Neural cell (in vitro differentiated cells): ENCODE measurements around the gene CMTM8. TPM values are rescaled to one million over a fixed set of nuclear protein-coding genes. Genes with fewer than 3 reads are reported as not detected.

ENCODE experiments used
- H2AFZ ChIP-seq: fragments of 200-600, 300-800 bp; sonication (generic), shearing (Covaris generic); 2 replicates; pipeline ENCODE4 v1.6.0; 2014; ENCODE audit warnings: low read depth, mild to moderate bottlenecking, antibody characterized with exemption, low read length, moderate library complexity
- H3F3A ChIP-seq: fragments of 200-600 bp; shearing (Covaris generic); 2 replicates; pipeline ENCODE4 v1.6.1; 2016; ENCODE audit warnings: mild to moderate bottlenecking, moderate library complexity, mixed read lengths, antibody characterized with exemption, low read length; ENCODE audit not compliant: insufficient read depth, poor library complexity, severe bottlenecking
- H3K27ac ChIP-seq: fragments of 200-600, 300-800 bp; sonication (generic), shearing (Covaris generic); 2 replicates; pipeline ENCODE4 v1.5.1; 2014; ENCODE audit warnings: mild to moderate bottlenecking, low read length, moderate library complexity
- H3K27me3 ChIP-seq: fragments of 300-800, 200-600 bp; sonication (generic), shearing (Covaris generic); 2 replicates; pipeline ENCODE4 v1.6.0; 2014; ENCODE audit warnings: mild to moderate bottlenecking, low read depth, low read length, moderate library complexity; ENCODE audit not compliant: insufficient read depth
- H3K36me3 ChIP-seq: fragments of 300-800, 200-600 bp; sonication (generic), shearing (Covaris generic); 2 replicates; pipeline ENCODE4 v1.5.1; 2014; ENCODE audit warnings: mild to moderate bottlenecking, antibody characterized with exemption, low read length, moderate library complexity; ENCODE audit not compliant: insufficient read depth
- H3K4me2 ChIP-seq: fragments of 300-800, 200-600 bp; sonication (generic), shearing (Covaris generic); 2 replicates; pipeline ENCODE4 v1.6.0; 2014; ENCODE audit warnings: mild to moderate bottlenecking, low read length
- H3K4me3 ChIP-seq: fragments of 300-800, 200-600 bp; sonication (generic), shearing (Covaris generic); 2 replicates; pipeline ENCODE4 v1.5.1; 2014; ENCODE audit warnings: mild to moderate bottlenecking, low read length, moderate library complexity
- H3K79me2 ChIP-seq: fragments of 200-600 bp; shearing (Covaris generic); replicated peaks from 2 replicates; pipeline ENCODE4 v1.6.0; 2014; ENCODE audit warnings: mild to moderate bottlenecking, low read length, moderate library complexity; ENCODE audit not compliant: insufficient read depth
- H3K9ac ChIP-seq: fragments of 300-800, 200-600 bp; sonication (generic), shearing (Covaris generic); 2 replicates; pipeline ENCODE4 v1.6.1; 2016; ENCODE audit warnings: mild to moderate bottlenecking, low read length, mixed read lengths
- H3K9me2 ChIP-seq: fragments of 200-600 bp; shearing (Covaris generic); 2 replicates; pipeline ENCODE4 v1.6.1; 2016; ENCODE audit warnings: mild to moderate bottlenecking, low read length, mixed read lengths; ENCODE audit not compliant: insufficient read depth
- H3K9me3 ChIP-seq: fragments of 200-600, 300-800 bp; sonication (generic), shearing (Covaris generic); 2 replicates; pipeline ENCODE4 v1.6.1; 2016; ENCODE audit warnings: mild to moderate bottlenecking, mixed run types, low read length, moderate library complexity, mixed read lengths
- H4K20me1 ChIP-seq: fragments of 200-600 bp; shearing (Covaris generic); 2 replicates; pipeline ENCODE4 v1.6.1; 2016; ENCODE audit warnings: mild to moderate bottlenecking, mixed run types; ENCODE audit not compliant: insufficient read depth
- EP300 ChIP-seq: fragments of 450-650 bp; conservative IDR thresholded peaks from 2 replicates; pipeline ENCODE4 v1.6.1; 2014; ENCODE audit warnings: antibody characterized with exemption, mild to moderate bottlenecking, moderate library complexity; ENCODE audit not compliant: poor library complexity, severe bottlenecking
- EZH2 ChIP-seq: fragments of 200-600, 300-800 bp; shearing (Covaris generic), sonication (generic); IDR thresholded peaks from 2 replicates; pipeline ENCODE4 v1.6.1; 2014; ENCODE audit warnings: antibody characterized with exemption, low read length, borderline replicate concordance, mild to moderate bottlenecking; ENCODE audit not compliant: insufficient read depth, poor library complexity, severe bottlenecking
- MXI1 ChIP-seq: fragments of 450-650 bp; conservative IDR thresholded peaks from 2 replicates; pipeline ENCODE4 v1.6.1; 2014; ENCODE audit warnings: antibody characterized with exemption, mild to moderate bottlenecking; ENCODE audit not compliant: poor library complexity, severe bottlenecking
- POLR2AphosphoS5 ChIP-seq: IDR thresholded peaks from 2 replicates; pipeline ENCODE4 v1.6.1; 2012
- RAD21 ChIP-seq: fragments of 450-650 bp; conservative IDR thresholded peaks from 2 replicates; pipeline ENCODE4 v1.6.1; 2014; ENCODE audit warnings: antibody characterized with exemption, mild to moderate bottlenecking, moderate library complexity
- REST ChIP-seq: IDR thresholded peaks from 2 replicates; pipeline ENCODE4 v1.6.1; 2012; ENCODE audit warnings: borderline replicate concordance
- SMC3 ChIP-seq: fragments of 450-650 bp; conservative IDR thresholded peaks from 2 replicates; pipeline ENCODE4 v1.6.1; 2014; ENCODE audit warnings: antibody characterized with exemption, mild to moderate bottlenecking, moderate library complexity; ENCODE audit not compliant: poor library complexity
- TAF1 ChIP-seq: IDR thresholded peaks from 2 replicates; pipeline ENCODE4 v1.6.1; 2012; ENCODE audit warnings: low read depth
- polyA plus RNA-seq: library from polyadenylated mRNA; depleted of rRNA; stranded (reverse); fragments of >200 nt; gene quantifications from 2 replicates; pipeline ENCODE4 v1.2.3, GENCODE V29; 2014
- TF ChIP-seq, protein P1 (sequence below): fragments of 450-650 bp; IDR thresholded peaks from 2 replicates; pipeline ENCODE4 v1.5.1; 2014; ENCODE audit warnings: antibody characterized with exemption, mild to moderate bottlenecking, moderate library complexity; ENCODE audit not compliant: poor library complexity, severe bottlenecking

Gene CMTM8
- polyA plus RNA-seq, 1 donor from 2014 or later: not detected

DNA sequence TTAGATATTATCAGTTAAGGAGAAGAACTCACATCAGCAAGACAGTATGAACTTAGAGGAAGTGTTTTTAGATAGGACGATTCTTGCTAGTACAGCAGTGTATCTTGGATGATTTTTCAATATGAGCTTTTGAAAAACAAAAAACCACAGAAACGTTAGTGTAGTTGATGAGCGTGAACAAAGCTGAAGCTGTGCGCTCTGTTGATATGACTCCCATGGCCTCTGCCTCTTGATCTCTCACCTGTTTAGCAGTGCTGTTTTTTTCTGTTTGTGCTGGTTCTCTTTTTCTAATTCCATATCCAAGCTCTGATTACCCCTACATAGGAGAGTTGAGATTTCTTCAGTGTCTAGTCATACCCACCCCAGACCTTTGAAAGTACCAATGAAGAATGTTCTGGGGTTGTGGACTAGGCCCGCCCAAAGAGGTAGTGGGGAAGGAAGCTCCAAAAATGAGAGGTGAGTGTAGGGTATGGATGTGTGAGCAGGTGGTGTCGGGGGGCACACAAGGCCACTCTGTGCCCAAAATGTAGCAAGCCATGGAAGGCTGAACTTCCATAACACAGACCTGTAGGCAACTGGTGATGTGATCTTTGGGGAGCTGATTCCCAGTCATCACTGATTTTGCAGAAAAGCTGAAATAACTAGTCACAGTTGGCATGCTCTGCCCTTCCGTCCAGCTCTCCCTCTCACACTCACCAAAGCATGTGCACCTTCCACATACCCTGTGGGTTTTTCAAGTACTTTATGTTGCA lies 133.2 kb downstream of the CMTM8 start:
- Histone ChIP-seq H3K9me3 (no peaks in the 10 kb centered on the region), H2AFZ (no peak overlapping the region), H3K4me3 (no peak overlapping the region), H3K9me2 (no peaks in the 10 kb centered on the region), H3K27me3 (no peaks in the 10 kb centered on the region), H3K9ac (no peak overlapping the region), H3K79me2 (no peaks in the 10 kb centered on the region), H4K20me1 (no peaks in the 10 kb centered on the region), H3K4me2 (no peak overlapping the region), H3K27ac (no peak overlapping the region), H3K36me3 (no peaks in the 10 kb centered on the region), H3F3A (no peaks in the 10 kb centered on the region)
- TF ChIP-seq SMC3 (no peak), REST (no peak), EZH2 (no peak), MXI1 (no peak), RAD21 (no peak), TAF1 (no peak), EP300 (no peak), POLR2AphosphoS5 (no peak)
- TF ChIP-seq, protein P1, sequence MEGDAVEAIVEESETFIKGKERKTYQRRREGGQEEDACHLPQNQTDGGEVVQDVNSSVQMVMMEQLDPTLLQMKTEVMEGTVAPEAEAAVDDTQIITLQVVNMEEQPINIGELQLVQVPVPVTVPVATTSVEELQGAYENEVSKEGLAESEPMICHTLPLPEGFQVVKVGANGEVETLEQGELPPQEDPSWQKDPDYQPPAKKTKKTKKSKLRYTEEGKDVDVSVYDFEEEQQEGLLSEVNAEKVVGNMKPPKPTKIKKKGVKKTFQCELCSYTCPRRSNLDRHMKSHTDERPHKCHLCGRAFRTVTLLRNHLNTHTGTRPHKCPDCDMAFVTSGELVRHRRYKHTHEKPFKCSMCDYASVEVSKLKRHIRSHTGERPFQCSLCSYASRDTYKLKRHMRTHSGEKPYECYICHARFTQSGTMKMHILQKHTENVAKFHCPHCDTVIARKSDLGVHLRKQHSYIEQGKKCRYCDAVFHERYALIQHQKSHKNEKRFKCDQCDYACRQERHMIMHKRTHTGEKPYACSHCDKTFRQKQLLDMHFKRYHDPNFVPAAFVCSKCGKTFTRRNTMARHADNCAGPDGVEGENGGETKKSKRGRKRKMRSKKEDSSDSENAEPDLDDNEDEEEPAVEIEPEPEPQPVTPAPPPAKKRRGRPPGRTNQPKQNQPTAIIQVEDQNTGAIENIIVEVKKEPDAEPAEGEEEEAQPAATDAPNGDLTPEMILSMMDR: no peak

- no peaks in the 10 kb centered on the region for H3K9me3 ChIP-seq
- no peak overlapping the region for H3K9ac ChIP-seq
- no peaks in the 10 kb centered on the region for H3K27me3 ChIP-seq
- no peak for TF ChIP-seq EZH2
- TF ChIP-seq SMC3: no peak
- no peak for TF ChIP-seq REST
- no peak for TF ChIP-seq EP300
- TF ChIP-seq RAD21: no peak
- TF ChIP-seq POLR2AphosphoS5: no peak
- H3K4me3 ChIP-seq: no peak overlapping the region
- no peaks in the 10 kb centered on the region for H3K36me3 ChIP-seq
- no peaks in the 10 kb centered on the region for H3K79me2 ChIP-seq
- no peak overlapping the region for H3K27ac ChIP-seq
- H2AFZ ChIP-seq: no peak overlapping the region
- H3F3A ChIP-seq: no peaks in the 10 kb centered on the region
- H4K20me1 ChIP-seq: no peaks in the 10 kb centered on the region
- H3K4me2 ChIP-seq: no peak overlapping the region
- H3K9me2 ChIP-seq: no peaks in the 10 kb centered on the region
These were observed 133.7 kb downstream of the CMTM8 start for GRCh38 chr3:32372213-32372490.
